GM12892 (cell line): ENCODE data around the gene DENND1A.

Experiments
- POLR2A ChIP-seq: IDR thresholded peaks from 2 replicates; pipeline ENCODE4 v1.6.1; 2011; ENCODE audit warnings: low read depth, low read length, control low read depth
- POLR2AphosphoS5 ChIP-seq: IDR thresholded peaks from 2 replicates; pipeline ENCODE4 v1.6.1; 2011; ENCODE audit warnings: low read depth, low read length, control low read depth

DNA sequence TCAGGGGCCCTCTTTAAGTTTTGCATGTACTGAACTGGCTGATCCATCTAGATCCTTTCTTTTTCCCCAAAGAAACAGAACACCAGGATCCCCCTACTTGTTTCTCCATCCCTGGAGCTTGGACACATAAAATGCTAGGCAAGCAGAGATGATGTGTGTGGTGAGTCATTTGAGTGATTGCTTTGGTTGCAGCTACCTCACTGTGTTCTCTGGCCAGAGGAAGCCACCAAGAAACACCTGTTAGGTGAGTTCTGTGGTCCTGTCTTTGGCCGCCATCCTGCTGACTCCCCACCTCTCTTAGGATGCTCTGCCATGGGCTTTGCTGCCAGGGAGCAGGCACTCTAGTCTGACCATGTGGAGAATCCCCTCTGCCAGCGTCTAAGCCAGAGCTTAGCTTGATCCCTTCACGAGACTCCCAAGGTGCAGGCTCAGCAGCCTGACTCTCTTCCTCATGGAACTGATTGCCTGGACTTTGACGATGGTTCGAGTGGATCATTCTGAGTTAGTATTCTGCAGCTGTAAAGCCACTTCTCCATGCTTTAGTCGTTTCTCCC, 27.3 kb upstream of the DENND1A start:
- TF ChIP-seq POLR2A (no peak), POLR2AphosphoS5 (no peak)
